Vagina (tissue), 2 donors: ENCODE measurements around the gene DCST2.

Experiments used
- CTCF ChIP-seq, 3 experiments: fragments of 450-650 bp in 2 of 3; fragments of 200-600 bp in 1 of 3; sonication (generic) in 1 of 3; IDR thresholded peaks; one replicate each; pipeline ENCODE4 v1.5.1; 2017 to 2019; ENCODE audit warnings: antibody characterized with exemption in 3 of 3, mild to moderate bottlenecking in 2 of 3, moderate library complexity in 2 of 3
- POLR2A ChIP-seq, 2 donors: fragments of 450-650 bp; IDR thresholded peaks; one replicate each; pipeline ENCODE4 v1.6.1; 2017; ENCODE audit warnings: antibody characterized with exemption in 2 of 2, mild to moderate bottlenecking in 2 of 2, moderate library complexity in 2 of 2
- POLR2AphosphoS5 ChIP-seq, 2 donors: sonication (generic); formaldehyde crosslinking; IDR thresholded peaks; one replicate each; pipeline ENCODE4 v1.9.0; 2017; ENCODE audit warnings: antibody characterized with exemption in 2 of 2, mild to moderate bottlenecking in 2 of 2, low read depth in 1 of 2; ENCODE audit not compliant: insufficient read depth in 1 of 2

DNA sequence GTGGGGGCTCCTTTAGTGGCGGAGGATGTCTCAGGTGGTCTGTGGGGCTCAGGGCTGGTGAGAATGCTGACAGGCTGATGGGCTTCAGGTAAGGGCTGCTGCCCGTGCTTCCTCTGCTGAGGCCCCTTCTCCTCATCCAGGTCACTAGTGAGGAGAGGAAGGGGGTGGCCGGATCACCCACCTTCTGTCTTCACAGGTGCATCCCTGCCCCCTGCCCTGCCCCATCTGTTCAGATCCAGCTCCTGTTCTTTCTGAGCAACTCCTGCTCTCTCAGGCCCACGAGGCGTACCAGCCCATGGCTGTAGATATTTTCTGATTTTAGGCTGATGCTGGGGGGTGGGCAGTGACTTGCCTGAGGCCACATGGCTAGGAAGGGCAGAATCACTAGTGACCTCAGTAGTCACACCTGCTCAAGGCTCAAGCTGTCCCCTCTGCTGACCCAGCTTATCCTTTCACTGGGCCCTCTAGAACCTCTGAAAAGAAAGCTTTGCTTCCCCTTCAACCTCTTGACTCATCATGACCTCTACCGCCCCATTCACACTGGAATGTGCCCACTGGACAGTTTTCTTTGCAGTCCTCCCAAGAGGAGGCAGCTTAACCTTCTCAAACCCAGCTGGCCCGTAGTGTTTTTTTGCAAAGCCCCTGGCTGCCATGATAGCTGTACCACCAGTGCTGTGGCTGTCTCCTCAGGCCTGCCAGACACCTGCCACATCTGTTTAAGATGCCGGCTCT is 14.8 kb downstream of the DCST2 start:
- TF ChIP-seq CTCF (IDR thresholded peaks at IDR 0.05) (no peak), POLR2A (IDR thresholded peaks at IDR 0.05) (no peak), POLR2AphosphoS5 (IDR thresholded peaks at IDR 0.05; ENCODE audit: insufficient read depth in 1 of 2, low read depth in 1 of 2) (no peak)
